WTC11 (cell line): ENCODE results near the gene TOB1.

Source experiments
- ATF3 ChIP-seq: sonication (generic); formaldehyde crosslinking; conservative IDR thresholded peaks from 2 replicates; pipeline ENCODE4 v1.8.1; 2022; ENCODE audit warnings: mild to moderate bottlenecking, missing genetic modification reagents
- CBFB ChIP-seq: sonication (generic); formaldehyde crosslinking; IDR thresholded peaks from 2 replicates; pipeline ENCODE4 v1.8.1; 2022; ENCODE audit warnings: mild to moderate bottlenecking, low read depth, missing genetic modification reagents
- CTCF ChIP-seq: fragments of 200-600 bp; IDR thresholded peaks from 2 replicates; pipeline ENCODE4 v1.8.0; 2022; ENCODE audit warnings: antibody characterized with exemption
- E2F4 ChIP-seq: sonication (generic); formaldehyde crosslinking; IDR thresholded peaks from 2 replicates; pipeline ENCODE4 v1.8.1; 2022; ENCODE audit warnings: low read depth, mild to moderate bottlenecking, moderate library complexity, missing genetic modification reagents, borderline replicate concordance
- FOXJ3 ChIP-seq: sonication (generic); formaldehyde crosslinking; IDR thresholded peaks from 2 replicates; pipeline ENCODE4 v1.9.0; 2021; ENCODE audit warnings: missing genetic modification reagents, mild to moderate bottlenecking, borderline replicate concordance
- NR3C1 ChIP-seq: sonication (generic); formaldehyde crosslinking; conservative IDR thresholded peaks from 2 replicates; pipeline ENCODE4 v1.8.1; 2023; ENCODE audit warnings: low read depth, mild to moderate bottlenecking, missing genetic modification reagents
- SOX15 ChIP-seq: fragments of 250-450 bp; sonication (Bioruptor Pico); IDR thresholded peaks from 2 replicates; pipeline ENCODE4 v1.9.0; 2021; ENCODE audit warnings: mild to moderate bottlenecking
- TEAD4 ChIP-seq: sonication (generic); formaldehyde crosslinking; IDR thresholded peaks from 2 replicates; pipeline ENCODE4 v1.8.0; 2022; ENCODE audit warnings: mild to moderate bottlenecking, missing genetic modification reagents

- TF ChIP-seq FOXJ3: no peak
- TF ChIP-seq NR3C1: no peak
- no peak for TF ChIP-seq CBFB
- TF ChIP-seq TEAD4 (CRISPR knock-in tag): no peak
- TF ChIP-seq CTCF: no peak
- no peak for TF ChIP-seq SOX15 (CRISPR knock-in tag)
- no peak for TF ChIP-seq ATF3 (CRISPR knock-in tag)
- no peak for TF ChIP-seq E2F4
These were observed 24.7 kb upstream of the TOB1 start for GRCh38 chr17:50890675-50891516.
